Measurements from ENCODE around the gene LRP5.
"Not testable (repeated sequence)": the region's sequence is repeated elsewhere in the genome, so short reads cannot be mapped to it uniquely, and the experiment has no call there.

Gene LRP5

DNA sequence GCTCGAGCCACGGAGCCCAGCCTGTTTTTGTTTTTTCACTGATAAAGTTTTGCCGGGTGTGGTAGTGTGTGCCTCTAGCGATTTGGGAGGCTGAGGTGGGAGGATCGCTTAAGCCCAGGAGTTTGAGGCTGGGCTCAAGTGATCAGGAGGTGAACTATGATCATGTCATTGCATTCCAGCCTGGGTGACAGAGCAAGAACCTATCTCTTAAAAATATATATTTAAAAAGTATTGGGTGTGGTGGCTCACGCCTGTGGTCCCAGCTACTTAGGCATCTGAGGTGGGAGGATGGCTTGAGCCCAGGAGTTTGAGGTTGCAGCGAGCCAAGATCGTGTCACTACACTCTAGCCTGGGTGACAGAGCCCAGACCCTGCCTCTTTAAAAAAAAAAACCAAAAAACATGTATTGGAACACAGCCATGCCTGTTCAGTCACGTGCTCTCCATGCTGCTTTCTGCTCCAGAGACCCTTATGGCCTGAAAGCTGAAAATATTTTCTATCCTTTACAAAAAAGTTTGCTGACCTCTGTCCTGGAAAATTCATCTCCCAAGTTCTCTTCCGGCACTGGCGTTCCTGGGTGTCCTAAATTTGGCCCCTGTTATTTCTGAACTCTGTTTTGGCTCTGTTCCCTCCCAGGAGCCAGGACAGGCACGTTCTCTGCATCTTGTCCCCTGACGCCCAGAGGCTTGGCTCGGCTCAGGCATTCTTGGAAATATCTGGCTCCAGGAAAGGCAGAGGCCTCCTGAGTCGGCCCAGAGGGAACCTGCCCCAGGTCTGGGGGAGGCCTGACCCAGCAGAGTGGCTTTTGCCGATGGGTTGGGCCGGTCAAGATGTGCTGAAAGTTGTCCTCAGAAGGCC, 86.8 kb downstream of the LRP5 start:
- DNase-seq = no peak

DNA sequence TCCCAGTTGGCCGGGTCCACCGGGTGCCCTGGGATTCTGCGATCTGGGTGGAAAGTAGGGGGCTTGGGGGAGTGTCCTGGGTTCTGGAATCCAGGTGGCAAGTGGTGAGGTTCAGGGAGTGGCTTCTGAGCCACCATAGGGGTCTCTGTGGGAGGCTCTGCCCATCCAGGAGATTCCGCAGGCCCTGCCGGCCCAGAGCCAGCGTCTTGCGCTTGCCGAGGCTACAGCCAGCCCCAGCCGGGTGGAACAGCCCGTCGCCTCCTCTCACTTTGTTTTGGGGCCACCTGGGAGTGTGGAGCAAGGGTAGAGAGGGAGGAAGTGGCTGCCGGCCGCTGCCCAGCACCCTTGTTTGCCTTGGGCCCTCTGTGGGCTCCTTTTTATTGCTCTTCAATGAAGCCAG, 87.5 kb downstream of the LRP5 start:
- no peak for DNase-seq

DNA sequence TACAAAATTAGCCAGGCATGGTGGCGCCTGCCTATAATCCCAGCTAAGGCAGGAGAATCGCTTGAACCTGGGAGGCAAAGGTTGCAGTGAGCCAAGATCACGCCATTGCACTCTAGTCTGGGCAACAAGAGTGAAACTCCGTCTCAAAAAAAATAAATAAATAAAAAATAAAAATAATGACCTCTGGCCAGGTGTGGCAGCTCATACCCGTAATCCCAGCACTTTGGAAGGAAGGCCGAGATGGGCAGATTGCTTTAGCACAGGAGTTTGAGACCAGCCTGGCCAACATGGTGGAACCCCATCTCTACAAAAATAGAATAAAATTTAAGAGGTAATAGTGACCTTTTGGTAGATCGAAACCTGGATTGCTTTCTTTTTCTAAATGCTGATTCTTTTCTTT, 88.2 kb downstream of the LRP5 start:
- DNase-seq = not testable (repeated sequence)

DNA sequence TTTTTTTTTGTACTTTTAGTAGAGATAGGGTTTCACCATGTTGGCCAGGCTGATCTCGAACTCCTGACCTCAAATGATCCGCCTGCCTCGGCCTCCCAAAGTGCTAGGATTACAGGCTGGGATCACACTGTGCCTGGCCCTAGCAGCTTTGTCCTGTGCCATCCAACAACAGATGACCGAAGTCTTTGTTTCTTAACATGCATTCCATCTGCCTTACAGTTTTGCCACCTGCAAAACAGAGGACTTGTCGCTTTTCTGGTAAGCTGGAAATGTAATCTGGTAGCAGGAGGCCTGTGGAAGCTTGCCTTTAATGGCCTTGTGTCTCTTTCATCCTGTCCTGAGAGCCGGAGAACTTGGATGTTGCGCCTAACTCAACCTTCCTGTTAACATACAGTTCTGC, 89.5 kb downstream of the LRP5 start:
- DNase-seq = no peak

DNA sequence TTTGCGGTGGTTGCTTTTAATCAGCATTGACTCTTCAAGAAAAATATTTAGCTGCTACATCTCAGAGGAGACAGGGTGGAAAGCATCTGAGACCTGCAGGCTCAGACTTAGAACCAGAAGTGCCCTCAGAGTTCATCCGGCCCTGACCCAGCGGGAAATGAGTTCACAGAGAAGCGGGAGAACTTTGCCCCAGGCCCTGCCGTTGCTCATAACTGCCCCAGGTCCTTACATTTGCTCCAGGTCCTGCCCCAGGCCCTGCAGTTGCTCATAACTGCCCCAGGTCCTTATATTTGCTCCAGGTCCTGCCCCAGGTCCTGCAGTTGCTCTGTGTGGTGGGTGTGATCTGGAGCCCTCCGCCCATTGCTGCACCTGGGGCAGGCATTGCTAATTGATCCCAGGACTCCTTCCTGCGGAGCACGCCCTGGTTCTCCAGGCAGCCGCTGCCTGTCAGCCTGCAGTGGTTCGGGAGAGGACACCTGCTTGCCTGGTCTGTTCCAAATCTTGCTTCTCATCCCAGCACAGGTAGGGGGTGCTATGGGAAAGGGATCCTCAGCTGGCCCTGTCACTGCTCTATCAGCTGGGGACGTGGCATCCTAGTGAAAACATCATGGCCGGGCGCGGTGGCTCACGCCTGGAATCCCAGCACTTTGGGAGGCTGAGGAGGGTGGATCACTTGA, 90.1 kb downstream of the LRP5 start:
- no peak for DNase-seq

DNA sequence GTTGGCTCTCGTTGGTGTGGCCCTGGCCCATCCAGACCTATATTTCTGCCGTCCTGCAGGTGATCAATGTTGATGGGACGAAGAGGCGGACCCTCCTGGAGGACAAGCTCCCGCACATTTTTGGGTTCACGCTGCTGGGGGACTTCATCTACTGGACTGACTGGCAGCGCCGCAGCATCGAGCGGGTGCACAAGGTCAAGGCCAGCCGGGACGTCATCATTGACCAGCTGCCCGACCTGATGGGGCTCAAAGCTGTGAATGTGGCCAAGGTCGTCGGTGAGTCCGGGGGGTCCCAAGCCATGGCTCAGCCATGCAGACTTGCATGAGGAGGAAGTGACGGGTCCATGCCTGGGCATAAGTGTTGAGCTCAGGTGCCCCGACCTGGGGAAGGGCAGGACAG, 91.0 kb downstream of the LRP5 start:
- no peak for DNase-seq

DNA sequence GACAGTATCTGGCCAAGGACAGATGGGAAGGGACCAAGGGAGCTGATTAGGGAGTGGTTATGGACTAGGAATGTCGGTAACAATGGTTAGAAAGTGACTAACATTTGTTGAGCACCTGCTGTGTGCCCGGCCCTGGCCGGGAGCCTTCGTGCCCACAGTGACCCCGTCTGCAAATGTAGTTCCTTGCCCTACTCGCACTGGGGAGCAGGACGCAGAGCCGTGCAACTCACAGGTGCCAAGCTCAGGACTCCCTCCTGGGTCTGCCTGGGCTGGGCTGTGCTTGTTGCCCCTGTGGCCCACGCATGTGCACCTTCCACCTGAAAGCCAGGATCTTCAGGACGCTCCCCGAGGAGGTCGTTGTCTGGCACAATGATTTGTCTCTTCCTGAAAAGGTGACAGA, 91.4 kb downstream of the LRP5 start:
- no peak for DNase-seq

DNA sequence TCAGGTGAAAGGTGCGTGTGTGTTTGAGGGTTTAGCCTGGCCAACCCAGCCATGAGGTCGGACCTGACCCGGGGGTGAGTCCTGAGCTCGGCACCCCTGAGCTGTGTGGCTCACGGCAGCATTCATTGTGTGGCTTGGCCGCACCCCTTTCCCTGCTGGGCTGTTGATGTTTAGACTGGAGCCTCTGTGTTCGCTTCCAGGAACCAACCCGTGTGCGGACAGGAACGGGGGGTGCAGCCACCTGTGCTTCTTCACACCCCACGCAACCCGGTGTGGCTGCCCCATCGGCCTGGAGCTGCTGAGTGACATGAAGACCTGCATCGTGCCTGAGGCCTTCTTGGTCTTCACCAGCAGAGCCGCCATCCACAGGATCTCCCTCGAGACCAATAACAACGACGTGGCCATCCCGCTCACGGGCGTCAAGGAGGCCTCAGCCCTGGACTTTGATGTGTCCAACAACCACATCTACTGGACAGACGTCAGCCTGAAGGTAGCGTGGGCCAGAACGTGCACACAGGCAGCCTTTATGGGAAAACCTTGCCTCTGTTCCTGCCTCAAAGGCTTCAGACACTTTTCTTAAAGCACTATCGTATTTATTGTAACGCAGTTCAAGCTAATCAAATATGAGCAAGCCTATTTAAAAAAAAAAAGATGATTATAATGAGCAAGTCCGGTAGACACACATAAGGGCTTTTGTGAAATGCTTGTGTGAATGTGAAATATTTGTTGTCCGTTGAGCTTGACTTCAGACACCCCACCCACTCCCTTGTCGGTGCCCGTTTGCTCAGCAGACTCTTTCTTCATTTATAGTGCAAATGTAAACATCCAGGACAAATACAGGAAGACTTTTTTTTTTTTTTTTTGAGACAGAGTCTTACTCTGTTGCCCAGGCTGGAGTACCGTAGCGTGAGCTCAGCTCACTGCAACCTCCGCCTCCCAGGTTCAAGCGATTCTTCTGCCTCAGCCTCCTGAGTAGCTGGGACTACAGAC, 94.2 kb downstream of the LRP5 start:
- DNase-seq = no peak

DNA sequence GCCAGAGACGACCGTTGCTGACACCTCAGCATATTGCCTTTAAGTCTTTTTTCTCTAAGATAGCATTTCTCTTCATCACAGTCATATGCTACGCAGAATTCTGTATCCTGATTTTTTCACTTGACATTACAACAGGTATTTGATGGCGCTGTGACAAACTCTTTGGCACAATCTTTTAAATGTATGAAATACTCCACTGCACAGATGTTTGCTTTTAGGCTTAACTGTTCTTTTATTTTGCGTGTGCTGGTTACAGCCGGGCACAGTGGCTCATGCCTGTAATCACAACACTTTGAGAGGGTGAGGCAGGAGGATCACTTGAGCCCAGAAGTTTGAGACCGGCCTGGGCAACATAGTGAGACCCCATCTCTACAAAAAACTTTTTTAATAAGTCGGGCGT, 96.1 kb downstream of the LRP5 start:
- DNase-seq = no peak

DNA sequence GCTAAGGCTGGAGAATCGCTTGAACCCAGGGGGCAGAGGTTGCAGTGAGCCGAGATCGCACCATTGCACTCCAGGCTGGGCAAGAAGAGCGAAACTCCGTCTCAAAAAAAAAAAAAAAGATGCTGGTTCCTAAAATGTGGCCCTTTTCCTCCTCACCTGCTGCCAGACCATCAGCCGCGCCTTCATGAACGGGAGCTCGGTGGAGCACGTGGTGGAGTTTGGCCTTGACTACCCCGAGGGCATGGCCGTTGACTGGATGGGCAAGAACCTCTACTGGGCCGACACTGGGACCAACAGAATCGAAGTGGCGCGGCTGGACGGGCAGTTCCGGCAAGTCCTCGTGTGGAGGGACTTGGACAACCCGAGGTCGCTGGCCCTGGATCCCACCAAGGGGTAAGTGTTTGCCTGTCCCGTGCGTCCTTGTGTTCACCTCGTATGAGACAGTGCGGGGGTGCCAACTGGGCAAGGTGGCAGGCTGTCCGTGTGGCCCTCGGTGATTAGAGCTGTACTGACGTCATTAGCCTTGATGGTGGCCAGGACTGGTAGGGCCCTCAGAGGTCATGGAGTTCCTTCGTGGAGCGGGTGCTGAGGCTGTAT, 97.5 kb downstream of the LRP5 start:
- no peak for DNase-seq

DNA sequence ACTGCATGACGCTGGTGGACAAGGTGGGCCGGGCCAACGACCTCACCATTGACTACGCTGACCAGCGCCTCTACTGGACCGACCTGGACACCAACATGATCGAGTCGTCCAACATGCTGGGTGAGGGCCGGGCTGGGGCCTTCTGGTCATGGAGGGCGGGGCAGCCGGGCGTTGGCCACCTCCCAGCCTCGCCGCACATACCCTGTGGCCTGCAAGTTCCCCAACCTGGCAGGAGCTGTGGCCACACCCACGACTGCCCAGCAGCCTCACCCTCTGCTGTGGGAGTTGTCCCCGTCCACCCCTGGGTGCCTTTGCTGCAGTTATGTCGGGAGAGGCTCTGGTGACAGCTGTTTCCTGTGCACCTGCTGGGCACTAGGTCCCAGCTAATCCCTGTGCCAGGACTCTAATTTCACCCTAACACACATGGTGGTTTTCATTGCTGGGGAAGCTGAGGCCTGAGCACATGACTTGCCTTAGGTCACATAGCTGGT, 99.2 kb downstream of the LRP5 start:
- no peak for DNase-seq

DNA sequence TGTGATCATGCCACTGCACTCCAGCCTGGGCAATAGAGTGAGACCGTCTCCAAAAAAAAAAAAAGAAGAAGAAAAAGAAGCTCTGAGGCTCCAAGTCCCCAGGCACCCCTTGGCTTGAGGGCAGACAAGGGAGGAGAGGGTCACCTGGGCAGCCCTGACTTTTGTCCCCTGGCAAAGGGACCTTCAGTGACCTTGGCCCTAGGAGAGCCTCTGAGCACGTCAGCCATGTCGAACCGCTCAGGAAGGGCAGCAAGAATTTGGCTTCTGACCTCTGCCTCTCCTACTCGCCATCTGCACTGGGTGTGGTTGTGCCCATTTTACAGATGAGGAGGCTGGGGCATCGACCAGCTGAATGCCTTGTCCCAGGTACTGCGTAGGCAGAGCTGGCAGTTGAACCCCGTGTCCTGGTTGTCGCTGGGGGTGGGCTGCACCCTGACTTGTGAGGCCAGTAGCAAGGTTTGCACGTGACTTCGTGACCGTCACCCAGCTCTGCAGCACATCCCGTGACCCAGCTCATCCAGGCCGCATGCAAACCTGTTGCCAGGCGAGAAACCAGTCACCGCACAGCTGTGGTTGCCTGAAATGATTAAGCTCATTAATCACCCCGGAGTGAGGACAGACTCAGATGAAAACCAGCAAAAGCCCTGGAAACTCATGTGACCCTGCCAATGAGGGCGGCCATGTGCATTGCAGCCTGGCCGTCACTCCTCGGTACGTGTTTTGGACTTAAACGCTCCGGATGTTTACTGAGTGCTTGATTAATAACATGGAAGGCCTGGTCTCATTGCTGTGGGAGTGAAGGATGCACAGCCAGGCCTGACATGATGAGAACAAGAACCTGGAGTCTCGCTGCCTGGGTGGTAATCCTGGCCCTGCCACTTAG, 100.4 kb downstream of the LRP5 start:
- no peak for DNase-seq

DNA sequence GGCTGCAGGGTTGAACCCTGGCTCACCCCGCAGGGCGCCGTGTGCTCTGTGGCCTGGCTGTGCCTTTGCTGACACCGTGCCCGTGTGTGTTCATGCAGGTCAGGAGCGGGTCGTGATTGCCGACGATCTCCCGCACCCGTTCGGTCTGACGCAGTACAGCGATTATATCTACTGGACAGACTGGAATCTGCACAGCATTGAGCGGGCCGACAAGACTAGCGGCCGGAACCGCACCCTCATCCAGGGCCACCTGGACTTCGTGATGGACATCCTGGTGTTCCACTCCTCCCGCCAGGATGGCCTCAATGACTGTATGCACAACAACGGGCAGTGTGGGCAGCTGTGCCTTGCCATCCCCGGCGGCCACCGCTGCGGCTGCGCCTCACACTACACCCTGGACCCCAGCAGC, 101.2 kb downstream of the LRP5 start:
- DNase-seq = no peak

DNA sequence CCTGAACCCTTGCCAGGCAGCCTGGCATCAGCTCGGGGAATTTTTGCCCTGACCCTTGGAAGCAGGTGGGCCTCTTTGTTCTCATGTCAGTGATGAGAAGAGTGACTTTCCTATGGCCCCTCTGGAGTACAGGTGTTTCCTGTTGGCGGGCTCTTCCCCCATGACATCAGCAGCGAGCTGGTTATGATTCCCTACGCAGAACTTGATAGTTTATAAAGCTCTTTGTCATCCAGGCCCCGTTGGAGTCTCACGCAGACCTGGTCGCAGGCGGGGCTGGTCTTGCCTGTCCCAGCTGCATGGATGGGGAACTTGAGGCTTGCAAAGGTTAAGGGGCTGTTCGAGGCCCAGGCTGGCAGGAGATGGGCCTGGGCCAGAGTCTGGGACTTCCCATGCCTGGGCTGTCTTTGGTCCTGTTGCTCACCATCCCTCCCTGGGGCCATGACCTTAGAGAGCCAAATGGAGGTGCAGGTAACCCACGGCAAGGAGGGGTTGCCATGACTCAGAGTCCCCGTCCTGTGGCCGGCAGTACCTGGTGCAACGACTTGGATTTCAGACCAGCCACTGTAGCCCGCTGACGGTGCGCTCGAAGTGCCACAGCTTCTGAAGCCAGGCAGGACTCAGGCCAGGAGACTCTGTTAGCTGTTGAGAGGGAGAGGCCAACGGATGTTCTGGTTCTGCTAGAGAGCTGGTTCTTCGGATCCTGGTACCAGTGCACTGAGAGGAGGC, 102.3 kb downstream of the LRP5 start:
- no peak for DNase-seq

DNA sequence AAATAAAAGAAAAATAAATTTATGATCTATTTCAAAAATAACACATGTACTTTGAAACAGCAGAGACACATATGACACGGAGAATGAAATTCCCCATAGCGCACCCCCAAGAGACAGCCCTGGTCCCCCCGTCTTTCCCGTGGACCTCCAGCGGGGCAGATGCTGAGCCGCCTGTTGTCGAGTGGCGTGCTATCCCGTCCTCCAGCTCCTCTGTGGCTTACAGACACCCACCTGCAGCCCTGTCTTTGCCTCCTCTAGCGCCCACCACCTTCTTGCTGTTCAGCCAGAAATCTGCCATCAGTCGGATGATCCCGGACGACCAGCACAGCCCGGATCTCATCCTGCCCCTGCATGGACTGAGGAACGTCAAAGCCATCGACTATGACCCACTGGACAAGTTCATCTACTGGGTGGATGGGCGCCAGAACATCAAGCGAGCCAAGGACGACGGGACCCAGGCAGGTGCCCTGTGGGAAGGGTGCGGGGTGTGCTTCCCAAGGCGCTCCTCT, 103.7 kb downstream of the LRP5 start:
- DNase-seq = no peak

DNA sequence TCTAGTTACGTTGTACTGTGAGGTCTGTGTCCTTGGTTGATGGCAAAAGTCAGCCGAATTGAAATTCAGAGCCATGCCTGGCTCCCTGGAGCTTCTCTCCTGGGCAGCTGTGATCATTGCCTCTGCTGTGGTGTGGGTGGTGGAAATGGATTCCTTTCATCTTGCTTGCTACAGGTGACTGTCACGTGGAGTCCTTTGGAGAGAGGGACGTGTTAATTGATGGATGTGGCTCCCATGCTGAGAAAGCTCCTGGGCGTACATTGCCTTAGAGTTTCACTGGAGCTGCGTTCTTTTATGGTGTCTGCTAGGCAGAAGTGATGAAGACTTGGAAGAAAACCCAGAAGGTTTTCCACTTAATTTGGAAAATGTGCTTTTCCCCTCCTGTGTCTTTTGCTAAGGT, 106.3 kb downstream of the LRP5 start:
- DNase-seq = no peak

DNA sequence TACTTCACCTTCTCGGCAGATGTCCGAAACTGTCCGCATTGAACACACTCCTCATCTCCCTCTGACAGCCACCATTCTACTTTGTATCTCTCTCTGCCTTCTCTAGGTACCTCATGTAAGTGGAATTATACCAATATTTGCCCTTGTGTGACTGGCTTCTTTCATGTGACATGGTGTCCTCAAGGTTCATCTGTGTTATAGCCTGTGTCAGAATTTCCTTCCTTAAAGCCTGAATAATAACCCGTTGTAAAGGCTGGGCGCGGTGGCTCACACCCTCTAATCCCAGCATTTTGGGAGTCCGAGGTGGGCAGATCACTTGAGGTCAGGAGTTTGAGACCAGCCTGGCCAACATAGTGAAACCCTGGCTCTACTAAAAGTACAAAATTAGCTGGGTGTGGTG, 107.8 kb downstream of the LRP5 start:
- no peak for DNase-seq

DNA sequence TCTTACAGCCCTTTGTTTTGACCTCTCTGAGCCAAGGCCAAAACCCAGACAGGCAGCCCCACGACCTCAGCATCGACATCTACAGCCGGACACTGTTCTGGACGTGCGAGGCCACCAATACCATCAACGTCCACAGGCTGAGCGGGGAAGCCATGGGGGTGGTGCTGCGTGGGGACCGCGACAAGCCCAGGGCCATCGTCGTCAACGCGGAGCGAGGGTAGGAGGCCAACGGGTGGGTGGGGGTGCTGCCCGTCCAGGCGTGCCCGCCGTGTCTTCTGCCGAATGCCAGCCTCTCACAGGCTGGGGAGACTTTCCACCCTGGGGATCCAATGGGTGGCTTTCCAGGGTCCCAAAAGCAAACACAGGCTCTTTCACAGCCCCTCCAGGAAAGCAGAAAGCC, 111.1 kb downstream of the LRP5 start:
- DNase-seq = no peak

DNA sequence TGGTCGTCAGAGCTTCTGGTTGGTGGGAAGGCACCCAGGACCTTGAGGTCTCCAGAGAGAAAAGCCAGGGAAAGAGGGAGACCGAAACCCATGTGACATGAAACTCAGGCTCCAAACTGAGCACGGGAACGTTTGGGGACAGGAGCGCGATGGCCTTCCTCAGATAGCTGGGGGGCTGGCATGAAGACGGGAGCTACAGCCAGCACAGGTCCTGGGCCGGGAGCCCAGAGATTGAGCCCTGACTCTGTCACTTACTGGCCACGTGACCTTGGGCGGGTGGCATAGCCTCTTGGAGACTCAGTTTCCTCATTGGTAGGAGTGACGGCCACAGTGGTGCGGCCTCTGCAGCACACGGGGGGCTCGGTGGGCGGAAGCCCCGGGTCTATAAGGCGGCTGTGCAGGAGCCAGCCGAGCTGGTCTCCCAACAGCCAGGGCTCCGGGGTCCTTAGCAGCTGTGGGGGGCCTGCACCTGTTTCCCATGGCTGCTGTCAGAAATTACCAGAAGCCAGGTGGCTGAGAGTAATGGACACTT, 111.8 kb downstream of the LRP5 start:
- no peak for DNase-seq

Data from cortex of kidney (tissue), 1 donor.